Adrenal gland (tissue), 12 donors: ENCODE data around the gene ALKBH8. TPM values are rescaled to one million over a fixed set of nuclear protein-coding genes. Genes with fewer than 3 reads are reported as not detected.

Experiments used
- DNase-seq, 7 donors: peaks; one replicate each; pipeline ENCODE4 v3.0.0-alpha.2; 2019 to 2020
- H3K27ac ChIP-seq, 5 donors: fragments of 200-600 bp; sonication (generic) in 4 of 5; 1 replicate in 3 of 5; 2 replicates in 2 of 5; pipeline versions ENCODE4 v1.5.1 to v1.8.0; 2016 to 2020; ENCODE audit warnings: mild to moderate bottlenecking in 1 of 5
- H3K27me3 ChIP-seq: fragments of 200-600 bp; 2 replicates; pipeline ENCODE4 v1.8.0; 2021
- H3K36me3 ChIP-seq, 2 donors: fragments of 200-600 bp; replicated peaks in 1 of 2; 1 replicate in 1 of 2; 2 replicates in 1 of 2; pipeline versions ENCODE4 v1.5.1 to v1.8.0; 2018 to 2022
- H3K4me1 ChIP-seq, 2 donors: fragments of 200-600 bp; replicated peaks in 1 of 2; 1 replicate in 1 of 2; 2 replicates in 1 of 2; pipeline versions ENCODE4 v1.5.1 to v1.8.0; 2018 to 2021
- H3K4me3 ChIP-seq, 4 donors: fragments of 200-600 bp; sonication (generic) in 3 of 4; one replicate each; pipeline ENCODE4 v1.5.1; 2016 to 2018
- H3K9me3 ChIP-seq, 3 donors: fragments of 200-600 bp; sonication (generic) in 1 of 3; replicated peaks in 1 of 3; 1 replicate in 2 of 3; 2 replicates in 1 of 3; pipeline versions ENCODE4 v1.5.1 to v1.8.0; 2016 to 2021
- POLR2A ChIP-seq, 2 donors: fragments of 450-650 bp; IDR thresholded peaks; one replicate each; pipeline ENCODE4 v1.6.1; 2017; ENCODE audit warnings: antibody characterized with exemption in 2 of 2, mild to moderate bottlenecking in 2 of 2, moderate library complexity in 1 of 2
- WGBS, 4 donors: extraction: QIAGEN DNeasy Blood & Tissue Kit in 2 of 4; methylation state at CpG; one replicate each; pipeline versions ENCODE4 v1.1.5 to v1.1.7; 2013 to 2017; 5-methylcytosine and 5-hydroxymethylcytosine counted together
- intact Hi-C, 2 donors: fragments of 100-400 bp; cut with DNase I; formaldehyde crosslinking; loops; one replicate each; pipeline versions ENCODE4 v1.14.1 to v1.15.0; 2022 to 2023
- polyA plus RNA-seq, 3 donors: library from polyadenylated mRNA; stranded (reverse); fragments of 200-250 nt in 2 of 3; fragments of 350-450 nt in 1 of 3; fragmentation: Illumina TruSeq in 1 of 3; extraction: RNeasy Lipid Tissue Mini Kit (QIAGEN cat#74804) in 1 of 3; gene quantifications; one replicate each; pipeline ENCODE4 v1.2.3, GENCODE V29; 2013 to 2014
- total RNA-seq, 9 donors: library from RNA; depleted of rRNA in 4 of 9; stranded (reverse); fragments of >200 nt in 4 of 9; fragments of 120-200 nt in 1 of 9; fragmentation: NEBNext Ultra II Directional in 1 of 9; extraction: Animal tissue kit (Norgen Biotek cat#: 25700) in 1 of 9; gene quantifications; one replicate each; pipeline versions ENCODE4 v1.1.0 to v1.2.4, GENCODE V29; 2013 to 2023
- TF ChIP-seq, protein P1 (sequence below), 6 experiments: fragments of 450-650 bp in 4 of 6; fragments of 200-600 bp in 2 of 6; sonication (generic) in 1 of 6; IDR thresholded peaks; 1 replicate in 5 of 6; 2 replicates in 1 of 6; pipeline versions ENCODE4 v1.5.1 to v1.8.0; 2016 to 2021; ENCODE audit warnings: antibody characterized with exemption in 6 of 6, mild to moderate bottlenecking in 2 of 6, moderate library complexity in 1 of 6
- donor health status: healthy with polysubstance abuse.
- donor health status: Bipolar disorder and iron deficiency.
- donor health status: DM: yes; HTN: yes; CAD: no.
- donor health status: DM: no; HTN: no; CAD: no.
- donor health status: DM: no; HTN: no; CAD: no.
- donor health status: DM: yes; HTN: yes; CAD: no.

ALKBH8 gene
- total and polyA plus RNA-seq, 12 donors: 2.5 to 9.5 (median 5.5) TPM

- Histone ChIP-seq H3K4me3 (peak overlapping the region in 2 of 4 donors; percentile 30 to 64), H3K27me3 (peaks cover 48% of the 10 kb centered on the region), H3K36me3 (no peaks in the 10 kb centered on the region), H3K27ac (no peak overlapping the region), H3K9me3 (no peaks in the 10 kb centered on the region), H3K4me1 (peaks cover 13 to 19% of the 10 kb centered on the region in 2 donors)
- peak in 1 of 7 donors; percentile 9 for DNase-seq
- intact Hi-C loops: no loop called here
- TF ChIP-seq, protein P1, sequence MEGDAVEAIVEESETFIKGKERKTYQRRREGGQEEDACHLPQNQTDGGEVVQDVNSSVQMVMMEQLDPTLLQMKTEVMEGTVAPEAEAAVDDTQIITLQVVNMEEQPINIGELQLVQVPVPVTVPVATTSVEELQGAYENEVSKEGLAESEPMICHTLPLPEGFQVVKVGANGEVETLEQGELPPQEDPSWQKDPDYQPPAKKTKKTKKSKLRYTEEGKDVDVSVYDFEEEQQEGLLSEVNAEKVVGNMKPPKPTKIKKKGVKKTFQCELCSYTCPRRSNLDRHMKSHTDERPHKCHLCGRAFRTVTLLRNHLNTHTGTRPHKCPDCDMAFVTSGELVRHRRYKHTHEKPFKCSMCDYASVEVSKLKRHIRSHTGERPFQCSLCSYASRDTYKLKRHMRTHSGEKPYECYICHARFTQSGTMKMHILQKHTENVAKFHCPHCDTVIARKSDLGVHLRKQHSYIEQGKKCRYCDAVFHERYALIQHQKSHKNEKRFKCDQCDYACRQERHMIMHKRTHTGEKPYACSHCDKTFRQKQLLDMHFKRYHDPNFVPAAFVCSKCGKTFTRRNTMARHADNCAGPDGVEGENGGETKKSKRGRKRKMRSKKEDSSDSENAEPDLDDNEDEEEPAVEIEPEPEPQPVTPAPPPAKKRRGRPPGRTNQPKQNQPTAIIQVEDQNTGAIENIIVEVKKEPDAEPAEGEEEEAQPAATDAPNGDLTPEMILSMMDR (IDR thresholded peaks at IDR 0.05): no peak
- no peak for TF ChIP-seq POLR2A (IDR thresholded peaks at IDR 0.05)
- WGBS, 4 donors: 1 to 3% (median 2%) methylated on average over 11 to 49 of the region's 49 CpGs
Observed at GRCh38 chr11:107591378-107592230, 26.1 kb upstream of the ALKBH8 start.

DNA sequence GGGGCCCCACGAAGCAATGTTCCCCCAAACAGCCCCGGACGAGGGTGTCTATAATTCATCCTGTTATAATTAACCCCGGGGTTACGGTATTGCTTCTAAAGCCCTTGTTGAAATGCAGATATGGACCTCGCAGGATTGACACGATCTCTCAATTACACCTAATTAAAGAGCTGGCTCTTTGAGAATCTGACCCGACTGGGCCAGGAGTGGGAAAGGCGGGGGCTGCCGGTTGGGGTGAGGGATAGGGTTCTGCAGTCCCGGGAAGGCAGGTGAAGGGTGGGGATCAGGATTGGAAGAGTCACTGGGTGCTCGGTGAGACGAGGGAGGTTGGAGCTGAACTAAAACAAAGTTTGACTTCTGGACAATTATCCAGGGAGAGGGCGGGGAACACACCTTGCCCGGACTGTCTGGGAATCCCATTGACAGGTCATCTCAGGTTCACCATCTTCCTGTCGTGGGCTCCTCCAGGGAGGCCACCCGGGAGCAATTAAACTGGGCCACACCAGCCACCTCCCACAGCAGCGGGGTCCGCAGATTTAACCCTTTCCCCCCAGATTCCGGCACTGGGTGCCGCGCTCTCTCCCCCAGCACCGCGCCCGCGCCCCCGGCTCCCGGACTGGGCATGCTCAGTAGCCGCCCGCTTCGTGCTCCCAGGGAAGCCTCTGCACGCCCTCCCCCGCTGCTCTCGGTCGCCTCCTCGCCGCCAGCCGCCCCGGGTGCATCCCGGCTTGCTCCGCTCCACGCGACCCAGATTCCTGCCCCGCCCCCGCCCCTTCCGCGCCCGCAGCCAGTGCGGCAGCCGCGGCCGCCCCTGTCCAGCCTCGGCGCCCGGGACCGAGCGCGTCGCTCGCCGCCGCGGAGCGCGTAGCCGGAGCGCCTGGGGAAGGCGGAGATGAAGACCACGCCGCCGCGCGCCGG is 25.2 kb upstream of the ALKBH8 start, which contains the start of gene ELMOD1:
TSS of gene ELMOD1 (plus strand) at position 688 of the 918 bp plus-strand sequence. CDS start 27,043 bp downstream, outside the sequence.
- no peaks in the 10 kb centered on the region for H3K9me3 ChIP-seq
- WGBS, 4 donors: 0 to 1% (median 1%) methylated on average over 13 to 74 of the region's 74 CpGs
- H3K4me1 ChIP-seq: peaks cover 13 to 19% of the 10 kb centered on the region in 2 donors
- TF ChIP-seq POLR2A (IDR thresholded peaks at IDR 0.05): no peak
- TF ChIP-seq, protein P1 (IDR thresholded peaks at IDR 0.05): peak in 1 of 6 experiments; percentile 16
- no peaks in the 10 kb centered on the region for H3K36me3 ChIP-seq
- H3K27ac ChIP-seq: no peak within 1 kb of the TSS
- H3K4me3 ChIP-seq: peak within 1 kb of the TSS in 2 of 4 donors; percentile 30 to 64
- DNase-seq: peak in 6 of 7 donors; percentile 43 to 68 (median 58)
- peaks cover 48% of the 10 kb centered on the region for H3K27me3 ChIP-seq
- intact Hi-C loops: no loop called here

- DNase-seq: no peak
- TF ChIP-seq, protein P1 (IDR thresholded peaks at IDR 0.05): no peak
- TF ChIP-seq POLR2A (IDR thresholded peaks at IDR 0.05): no peak
- no peak overlapping the region for H3K4me3 ChIP-seq
- WGBS, 4 donors: 65 to 82% (median 78%) methylated on average over 5 of the region's 5 CpGs
- peaks cover 28% of the 10 kb centered on the region for H3K27me3 ChIP-seq
- no peaks in the 10 kb centered on the region for H3K9me3 ChIP-seq
- H3K36me3 ChIP-seq: no peaks in the 10 kb centered on the region
- intact Hi-C loops: no loop called here
- no peak overlapping the region for H3K27ac ChIP-seq
- H3K4me1 ChIP-seq: peaks cover 13 to 19% of the 10 kb centered on the region in 2 donors
Observed at GRCh38 chr11:107587306-107587979, 21.9 kb upstream of the ALKBH8 start.
